K562 (cell line): ENCODE results near the gene GRIN1. TPM values are rescaled to one million over a fixed set of nuclear protein-coding genes. Genes with fewer than 3 reads are reported as not detected.

Source experiments
- HDAC2 ChIP-seq: fragments of 450-650 bp; IDR thresholded peaks from 2 replicates; pipeline ENCODE4 v1.6.1; 2016; ENCODE audit warnings: mild to moderate bottlenecking
- NCOA6 ChIP-seq: fragments of 450-650 bp; IDR thresholded peaks from 2 replicates; pipeline ENCODE4 v1.6.1; 2017; ENCODE audit warnings: mild to moderate bottlenecking
- PRMT5 ChIP-seq: sonication (generic); formaldehyde crosslinking; IDR thresholded peaks from 2 replicates; pipeline ENCODE4 v1.5.0; 2020; ENCODE audit warnings: missing genetic modification reagents
- SIN3A ChIP-seq, 2 experiments: fragments of 150-350 bp in 1 of 2; IDR thresholded peaks; 2 replicates each; pipeline ENCODE4 v1.6.1; 2011 to 2016; ENCODE audit warnings: borderline replicate concordance in 2 of 2, low read depth in 2 of 2, low read length in 2 of 2, mild to moderate bottlenecking in 2 of 2, moderate library complexity in 2 of 2; ENCODE audit not compliant: control insufficient read depth in 1 of 2
- SMARCE1 ChIP-seq: fragments of 450-650 bp; IDR thresholded peaks from 2 replicates; pipeline ENCODE4 v1.7.1; 2016; ENCODE audit warnings: mild to moderate bottlenecking
- TAF1 ChIP-seq: IDR thresholded peaks from 2 replicates; pipeline ENCODE4 v1.6.1; 2011; ENCODE audit warnings: mild to moderate bottlenecking, low read length, moderate library complexity; ENCODE audit not compliant: insufficient read depth, control insufficient read depth, severe bottlenecking; ENCODE audit errors: extremely low read depth
- XRCC5 ChIP-seq: fragments of 200-400 bp; formaldehyde crosslinking; IDR thresholded peaks from 2 replicates; pipeline ENCODE4 v1.6.1; 2017; ENCODE audit warnings: low read depth, mild to moderate bottlenecking, low read length
- polyA plus RNA-seq, 8 experiments: library from polyadenylated mRNA; depleted of rRNA in 4 of 8; stranded (reverse) in 5 of 8; unstranded in 3 of 8; fragments of >200 nt; fragmentation: Nextera tagmentation in 2 of 8; fragmentation: Illumina TruSeq in 1 of 8; extraction: Ambion mirVana in 2 of 8; extraction: Trizol in 1 of 8; gene quantifications; 2 replicates each; pipeline versions ENCODE4 v1.2.1 to v1.2.3, GENCODE V29; 2011 to 2014; ENCODE audit warnings: inconsistent platforms in 1 of 8, missing spikeins in 1 of 8
- total RNA-seq, 7 experiments: library from RNA; depleted of rRNA in 6 of 7; stranded (reverse); fragments of >200 nt in 6 of 7; fragmentation: Illumina TruSeq in 2 of 7; extraction: Trizol in 2 of 7; gene quantifications; 2 replicates each; pipeline versions ENCODE4 v1.2.1 to v1.2.3, GENCODE V29; 2011 to 2021; ENCODE audit warnings: low replicate concordance in 1 of 7
- TF ChIP-seq, protein P1 (sequence below), 2 experiments: fragments of 450-650 bp; conservative IDR thresholded peaks; 2 replicates each; pipeline ENCODE4 v1.6.1; 2017; ENCODE audit warnings: mild to moderate bottlenecking in 2 of 2, moderate library complexity in 2 of 2
- TF ChIP-seq, protein P2 (sequence below): sonication (generic); formaldehyde crosslinking; IDR thresholded peaks from 2 replicates; pipeline ENCODE4 v1.8.0; 2023; ENCODE audit warnings: missing genetic modification reagents, mild to moderate bottlenecking, borderline replicate concordance
- TF ChIP-seq, protein P3 (sequence below): sonication (generic); formaldehyde crosslinking; IDR thresholded peaks from 2 replicates; pipeline ENCODE4 v1.8.0; 2022; ENCODE audit warnings: mild to moderate bottlenecking, missing genetic modification reagents, borderline replicate concordance
- TF ChIP-seq, protein P4 (sequence below): fragments of 450-650 bp; IDR thresholded peaks from 2 replicates; pipeline ENCODE4 v1.6.1; 2017; ENCODE audit warnings: antibody characterized with exemption, mild to moderate bottlenecking

GRIN1 gene
- total and polyA plus RNA-seq, 9 of the 15 experiments (the other 6 are each of a cell fraction or from before 2014, with no cell fraction given) = 0.03 to 0.35 (median 0.16) TPM; not detected in 6

DNA sequence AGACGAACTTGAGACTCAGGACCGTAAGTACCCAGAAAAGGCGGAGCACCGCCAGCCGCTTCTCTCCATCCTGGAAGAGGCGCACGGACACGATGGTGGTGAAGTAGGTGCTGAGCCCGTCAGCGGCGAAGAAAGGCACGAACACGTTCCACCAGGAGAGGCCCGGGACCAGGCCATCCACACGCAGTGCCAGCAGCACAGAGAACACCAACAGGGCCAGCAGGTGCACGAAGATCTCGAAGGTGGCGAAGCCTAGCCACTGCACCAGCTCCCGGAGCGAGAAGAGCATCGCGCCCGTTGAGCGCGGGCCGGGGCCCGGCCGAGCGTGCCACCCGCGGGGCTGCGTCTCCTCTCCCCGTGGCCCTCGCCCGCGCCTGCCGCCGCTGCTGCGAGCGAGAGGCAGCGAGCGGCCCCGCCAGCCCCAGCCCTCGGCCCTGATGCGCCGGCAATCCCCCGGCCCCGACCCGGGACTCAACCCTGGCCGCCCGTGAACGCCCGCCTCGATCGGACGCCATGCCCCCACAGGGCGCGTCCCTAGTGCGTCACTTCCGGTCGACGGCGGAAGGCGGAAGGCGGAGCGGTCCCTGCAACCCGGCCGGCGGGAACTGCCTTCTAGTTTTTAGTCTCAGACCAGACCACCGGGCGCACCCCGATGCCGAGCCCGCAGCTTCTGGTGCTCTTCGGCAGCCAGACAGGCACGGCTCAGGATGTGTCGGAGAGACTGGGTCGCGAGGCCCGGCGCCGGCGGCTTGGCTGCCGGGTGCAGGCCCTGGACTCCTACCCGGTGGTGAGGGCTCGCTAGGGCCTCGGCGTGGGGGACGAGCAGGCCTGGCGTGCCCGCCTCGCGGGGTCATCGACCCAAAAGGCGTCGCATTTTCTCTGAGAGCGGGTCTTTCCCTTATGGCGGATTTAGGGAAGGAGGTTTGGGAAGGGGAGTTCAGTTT, 66.4 kb downstream of the GRIN1 start, which contains the start of the genes NDOR1 and TMEM203 (continued):
- TF ChIP-seq PRMT5 (CRISPR knock-in tag) (no peak), HDAC2 (peak; percentile 65; the same call in 1 of the 2 replicates), SMARCE1 (no peak), NCOA6 (no peak), TAF1 (peak; percentile 90), SIN3A (IDR thresholded peaks at IDR 0.05; ENCODE audit: borderline replicate concordance in 2 of 2, control insufficient read depth in 1 of 2, low read depth in 2 of 2, low read length in 2 of 2) (peak; percentile 94 to 95), XRCC5 (peak; percentile 25; the same call in 1 of the 2 replicates)
- TF ChIP-seq, protein P1, sequence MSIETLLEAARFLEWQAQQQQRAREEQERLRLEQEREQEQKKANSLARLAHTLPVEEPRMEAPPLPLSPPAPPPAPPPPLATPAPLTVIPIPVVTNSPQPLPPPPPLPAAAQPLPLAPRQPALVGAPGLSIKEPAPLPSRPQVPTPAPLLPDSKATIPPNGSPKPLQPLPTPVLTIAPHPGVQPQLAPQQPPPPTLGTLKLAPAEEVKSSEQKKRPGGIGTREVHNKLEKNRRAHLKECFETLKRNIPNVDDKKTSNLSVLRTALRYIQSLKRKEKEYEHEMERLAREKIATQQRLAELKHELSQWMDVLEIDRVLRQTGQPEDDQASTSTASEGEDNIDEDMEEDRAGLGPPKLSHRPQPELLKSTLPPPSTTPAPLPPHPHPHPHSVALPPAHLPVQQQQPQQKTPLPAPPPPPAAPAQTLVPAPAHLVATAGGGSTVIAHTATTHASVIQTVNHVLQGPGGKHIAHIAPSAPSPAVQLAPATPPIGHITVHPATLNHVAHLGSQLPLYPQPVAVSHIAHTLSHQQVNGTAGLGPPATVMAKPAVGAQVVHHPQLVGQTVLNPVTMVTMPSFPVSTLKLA (conservative IDR thresholded peaks at IDR 0.05) = peak; percentile 78 to 92
- TF ChIP-seq, protein P2, sequence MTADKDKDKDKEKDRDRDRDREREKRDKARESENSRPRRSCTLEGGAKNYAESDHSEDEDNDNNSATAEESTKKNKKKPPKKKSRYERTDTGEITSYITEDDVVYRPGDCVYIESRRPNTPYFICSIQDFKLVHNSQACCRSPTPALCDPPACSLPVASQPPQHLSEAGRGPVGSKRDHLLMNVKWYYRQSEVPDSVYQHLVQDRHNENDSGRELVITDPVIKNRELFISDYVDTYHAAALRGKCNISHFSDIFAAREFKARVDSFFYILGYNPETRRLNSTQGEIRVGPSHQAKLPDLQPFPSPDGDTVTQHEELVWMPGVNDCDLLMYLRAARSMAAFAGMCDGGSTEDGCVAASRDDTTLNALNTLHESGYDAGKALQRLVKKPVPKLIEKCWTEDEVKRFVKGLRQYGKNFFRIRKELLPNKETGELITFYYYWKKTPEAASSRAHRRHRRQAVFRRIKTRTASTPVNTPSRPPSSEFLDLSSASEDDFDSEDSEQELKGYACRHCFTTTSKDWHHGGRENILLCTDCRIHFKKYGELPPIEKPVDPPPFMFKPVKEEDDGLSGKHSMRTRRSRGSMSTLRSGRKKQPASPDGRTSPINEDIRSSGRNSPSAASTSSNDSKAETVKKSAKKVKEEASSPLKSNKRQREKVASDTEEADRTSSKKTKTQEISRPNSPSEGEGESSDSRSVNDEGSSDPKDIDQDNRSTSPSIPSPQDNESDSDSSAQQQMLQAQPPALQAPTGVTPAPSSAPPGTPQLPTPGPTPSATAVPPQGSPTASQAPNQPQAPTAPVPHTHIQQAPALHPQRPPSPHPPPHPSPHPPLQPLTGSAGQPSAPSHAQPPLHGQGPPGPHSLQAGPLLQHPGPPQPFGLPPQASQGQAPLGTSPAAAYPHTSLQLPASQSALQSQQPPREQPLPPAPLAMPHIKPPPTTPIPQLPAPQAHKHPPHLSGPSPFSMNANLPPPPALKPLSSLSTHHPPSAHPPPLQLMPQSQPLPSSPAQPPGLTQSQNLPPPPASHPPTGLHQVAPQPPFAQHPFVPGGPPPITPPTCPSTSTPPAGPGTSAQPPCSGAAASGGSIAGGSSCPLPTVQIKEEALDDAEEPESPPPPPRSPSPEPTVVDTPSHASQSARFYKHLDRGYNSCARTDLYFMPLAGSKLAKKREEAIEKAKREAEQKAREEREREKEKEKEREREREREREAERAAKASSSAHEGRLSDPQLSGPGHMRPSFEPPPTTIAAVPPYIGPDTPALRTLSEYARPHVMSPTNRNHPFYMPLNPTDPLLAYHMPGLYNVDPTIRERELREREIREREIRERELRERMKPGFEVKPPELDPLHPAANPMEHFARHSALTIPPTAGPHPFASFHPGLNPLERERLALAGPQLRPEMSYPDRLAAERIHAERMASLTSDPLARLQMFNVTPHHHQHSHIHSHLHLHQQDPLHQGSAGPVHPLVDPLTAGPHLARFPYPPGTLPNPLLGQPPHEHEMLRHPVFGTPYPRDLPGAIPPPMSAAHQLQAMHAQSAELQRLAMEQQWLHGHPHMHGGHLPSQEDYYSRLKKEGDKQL (CRISPR knock-in tag) = no peak
- TF ChIP-seq, protein P3, sequence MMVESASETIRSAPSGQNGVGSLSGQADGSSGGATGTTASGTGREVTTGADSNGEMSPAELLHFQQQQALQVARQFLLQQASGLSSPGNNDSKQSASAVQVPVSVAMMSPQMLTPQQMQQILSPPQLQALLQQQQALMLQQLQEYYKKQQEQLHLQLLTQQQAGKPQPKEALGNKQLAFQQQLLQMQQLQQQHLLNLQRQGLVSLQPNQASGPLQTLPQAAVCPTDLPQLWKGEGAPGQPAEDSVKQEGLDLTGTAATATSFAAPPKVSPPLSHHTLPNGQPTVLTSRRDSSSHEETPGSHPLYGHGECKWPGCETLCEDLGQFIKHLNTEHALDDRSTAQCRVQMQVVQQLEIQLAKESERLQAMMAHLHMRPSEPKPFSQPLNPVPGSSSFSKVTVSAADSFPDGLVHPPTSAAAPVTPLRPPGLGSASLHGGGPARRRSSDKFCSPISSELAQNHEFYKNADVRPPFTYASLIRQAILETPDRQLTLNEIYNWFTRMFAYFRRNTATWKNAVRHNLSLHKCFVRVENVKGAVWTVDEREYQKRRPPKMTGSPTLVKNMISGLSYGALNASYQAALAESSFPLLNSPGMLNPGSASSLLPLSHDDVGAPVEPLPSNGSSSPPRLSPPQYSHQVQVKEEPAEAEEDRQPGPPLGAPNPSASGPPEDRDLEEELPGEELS (CRISPR knock-in tag) = peak; percentile 45; the same call in 1 of the 2 replicates
- TF ChIP-seq, protein P4, sequence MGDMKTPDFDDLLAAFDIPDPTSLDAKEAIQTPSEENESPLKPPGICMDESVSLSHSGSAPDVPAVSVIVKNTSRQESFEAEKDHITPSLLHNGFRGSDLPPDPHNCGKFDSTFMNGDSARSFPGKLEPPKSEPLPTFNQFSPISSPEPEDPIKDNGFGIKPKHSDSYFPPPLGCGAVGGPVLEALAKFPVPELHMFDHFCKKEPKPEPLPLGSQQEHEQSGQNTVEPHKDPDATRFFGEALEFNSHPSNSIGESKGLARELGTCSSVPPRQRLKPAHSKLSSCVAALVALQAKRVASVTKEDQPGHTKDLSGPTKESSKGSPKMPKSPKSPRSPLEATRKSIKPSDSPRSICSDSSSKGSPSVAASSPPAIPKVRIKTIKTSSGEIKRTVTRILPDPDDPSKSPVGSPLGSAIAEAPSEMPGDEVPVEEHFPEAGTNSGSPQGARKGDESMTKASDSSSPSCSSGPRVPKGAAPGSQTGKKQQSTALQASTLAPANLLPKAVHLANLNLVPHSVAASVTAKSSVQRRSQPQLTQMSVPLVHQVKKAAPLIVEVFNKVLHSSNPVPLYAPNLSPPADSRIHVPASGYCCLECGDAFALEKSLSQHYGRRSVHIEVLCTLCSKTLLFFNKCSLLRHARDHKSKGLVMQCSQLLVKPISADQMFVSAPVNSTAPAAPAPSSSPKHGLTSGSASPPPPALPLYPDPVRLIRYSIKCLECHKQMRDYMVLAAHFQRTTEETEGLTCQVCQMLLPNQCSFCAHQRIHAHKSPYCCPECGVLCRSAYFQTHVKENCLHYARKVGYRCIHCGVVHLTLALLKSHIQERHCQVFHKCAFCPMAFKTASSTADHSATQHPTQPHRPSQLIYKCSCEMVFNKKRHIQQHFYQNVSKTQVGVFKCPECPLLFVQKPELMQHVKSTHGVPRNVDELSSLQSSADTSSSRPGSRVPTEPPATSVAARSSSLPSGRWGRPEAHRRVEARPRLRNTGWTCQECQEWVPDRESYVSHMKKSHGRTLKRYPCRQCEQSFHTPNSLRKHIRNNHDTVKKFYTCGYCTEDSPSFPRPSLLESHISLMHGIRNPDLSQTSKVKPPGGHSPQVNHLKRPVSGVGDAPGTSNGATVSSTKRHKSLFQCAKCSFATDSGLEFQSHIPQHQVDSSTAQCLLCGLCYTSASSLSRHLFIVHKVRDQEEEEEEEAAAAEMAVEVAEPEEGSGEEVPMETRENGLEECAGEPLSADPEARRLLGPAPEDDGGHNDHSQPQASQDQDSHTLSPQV = 0 out of 2 replicates have a peak, but pooled peaks have one; percentile 30
